HG03139 (cell line): ENCODE results near the gene HADHB.
"Not testable (repeated sequence)": the region's sequence is repeated elsewhere in the genome, so short reads cannot be mapped to it uniquely, and the experiment has no call there.

Source experiments
- ATAC-seq: cut with Tn5 transposase; IDR thresholded peaks from one replicate; pipeline ENCODE4 v1.9.1; 2021; ENCODE audit not compliant: unreplicated experiment

The HADHB gene

GRCh38 chr2:26243470-26244308 is 1.1 kb upstream of the HADHB start:
- ATAC-seq: no peak

DNA sequence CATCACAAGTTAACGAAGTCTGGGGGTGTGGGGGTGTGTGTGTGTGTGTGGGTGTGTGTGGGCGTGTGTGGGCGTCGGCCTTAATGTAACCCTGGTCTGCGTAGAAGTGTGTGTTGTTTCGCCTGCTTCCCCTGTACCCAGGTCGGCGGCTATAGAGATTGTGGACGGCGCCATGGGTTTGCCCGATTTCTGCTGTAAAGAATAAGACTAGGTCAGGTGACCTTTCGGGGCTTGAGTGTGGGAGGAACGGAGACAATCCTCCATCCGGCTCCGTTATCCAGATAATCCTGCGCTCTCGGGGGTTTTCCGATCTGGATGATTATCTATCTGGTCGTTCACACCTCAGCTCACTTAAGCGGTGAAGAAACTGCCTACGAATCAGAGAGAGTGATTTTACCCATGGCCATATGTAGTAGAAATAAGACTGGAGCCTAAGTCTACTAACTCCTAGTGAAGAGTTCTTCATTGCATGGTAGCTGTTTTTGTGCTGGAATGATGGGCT is 543 bp downstream of the HADHB start:
- peak; percentile 15 for ATAC-seq

DNA sequence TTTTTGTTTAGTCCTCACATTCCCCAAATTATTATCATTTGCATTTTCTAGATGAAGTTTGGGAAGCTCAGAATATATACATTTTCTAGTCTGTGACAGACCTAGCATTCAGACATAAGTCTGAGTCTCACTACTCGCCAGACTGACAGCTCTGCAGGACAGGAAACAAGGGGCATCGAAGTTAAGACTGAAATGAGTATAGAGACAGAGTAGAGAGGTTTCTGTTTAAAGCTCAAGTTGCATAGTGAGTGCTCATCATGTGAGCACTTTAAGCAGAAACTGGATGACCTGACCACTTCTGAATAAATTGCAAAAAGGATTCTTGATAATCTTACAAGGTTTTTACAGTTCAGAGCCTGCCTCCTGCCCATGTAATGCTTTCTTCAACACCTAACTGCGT is 1.1 kb downstream of the HADHB start:
- peak; percentile 34 for ATAC-seq

DNA sequence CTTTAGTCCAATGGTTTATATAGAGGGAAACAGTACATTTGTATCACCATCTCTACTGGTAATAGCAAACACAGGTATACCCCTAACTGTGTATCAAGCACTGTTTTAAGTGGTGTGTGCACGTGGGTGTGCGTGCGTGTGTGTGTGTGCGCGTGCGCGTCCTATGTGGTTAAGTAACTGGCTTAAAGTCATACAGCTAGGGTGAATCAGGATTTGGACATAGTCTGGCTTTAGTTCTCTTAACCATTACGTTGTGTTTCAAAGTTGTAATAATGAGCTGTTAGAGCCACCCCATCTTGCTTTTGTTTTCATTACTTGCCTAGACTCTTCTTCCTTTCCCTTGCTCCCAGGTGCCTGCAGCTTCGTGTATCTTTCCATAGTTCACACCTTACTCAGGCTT is 2.1 kb downstream of the HADHB start:
- ATAC-seq: no peak

- no peak for ATAC-seq
These were observed 4.9 kb downstream of the HADHB start for GRCh38 chr2:26249625-26250024.

GRCh38 chr2:26251893-26252292 is 7.2 kb downstream of the HADHB start:
- ATAC-seq: no peak

DNA sequence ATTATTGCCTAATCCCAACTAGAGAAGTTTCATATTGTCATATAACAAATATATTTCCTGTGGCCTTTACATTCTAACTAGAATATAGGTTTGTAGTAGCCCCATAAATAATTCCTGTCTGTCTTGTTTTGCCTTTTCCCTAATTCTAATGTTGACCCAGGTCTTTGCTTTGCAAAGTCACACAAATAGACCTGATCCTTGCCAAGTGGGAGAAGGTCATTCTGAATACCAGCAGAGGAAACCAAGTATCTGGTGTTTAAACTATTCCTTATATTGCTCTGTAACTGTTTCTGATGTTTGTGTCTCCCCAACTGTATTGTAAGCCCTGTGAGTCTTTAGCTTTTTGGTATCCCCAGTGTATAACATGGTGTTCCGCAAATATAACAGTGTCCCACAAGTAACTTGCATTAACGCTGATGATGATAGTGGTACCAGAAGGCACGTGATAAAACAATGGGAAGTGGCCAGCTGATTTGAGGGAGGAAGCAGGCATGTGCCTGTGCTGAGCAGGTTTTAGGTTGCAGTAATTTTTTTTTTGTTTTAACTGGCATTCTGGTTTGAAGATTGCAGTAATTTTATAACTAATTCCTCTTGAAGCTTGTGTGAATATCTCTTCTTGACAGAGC is 11.1 kb downstream of the HADHB start:
- ATAC-seq: no peak

- not testable (repeated sequence) for ATAC-seq
These were observed 14.1 kb downstream of the HADHB start for GRCh38 chr2:26258836-26259235.

GRCh38 chr2:26268213-26268612 is 23.5 kb downstream of the HADHB start:
- no peak for ATAC-seq

- not testable (repeated sequence) for ATAC-seq
These were observed 24.1 kb downstream of the HADHB start for GRCh38 chr2:26268670-26269385.

DNA sequence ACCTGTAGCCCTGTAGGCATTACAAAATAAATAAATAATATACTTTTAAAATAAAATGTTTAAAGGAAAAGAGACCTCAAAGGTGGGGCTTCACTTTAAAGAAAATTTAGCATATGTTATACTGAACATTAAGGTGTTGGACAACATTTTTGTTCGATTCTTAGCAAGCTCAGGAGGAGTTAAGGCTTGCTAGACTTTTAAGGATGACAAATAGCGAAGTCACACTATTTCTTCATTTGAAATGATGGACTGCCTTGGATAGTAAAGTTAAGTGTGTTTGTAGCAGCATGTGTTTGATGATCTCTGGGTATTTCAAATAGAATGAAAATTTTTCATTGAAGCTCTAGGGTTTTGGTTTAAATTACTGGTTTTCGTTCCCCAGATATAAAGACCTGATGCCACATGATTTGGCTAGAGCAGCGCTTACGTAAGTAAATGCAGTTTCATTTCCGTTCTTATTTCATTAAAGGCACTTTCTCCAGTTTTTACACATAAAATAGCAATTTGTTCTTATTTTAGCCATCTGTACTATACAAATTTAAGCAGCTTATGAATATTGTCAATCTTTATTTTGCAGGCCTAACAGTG is 24.9 kb downstream of the HADHB start:
- ATAC-seq: no peak

DNA sequence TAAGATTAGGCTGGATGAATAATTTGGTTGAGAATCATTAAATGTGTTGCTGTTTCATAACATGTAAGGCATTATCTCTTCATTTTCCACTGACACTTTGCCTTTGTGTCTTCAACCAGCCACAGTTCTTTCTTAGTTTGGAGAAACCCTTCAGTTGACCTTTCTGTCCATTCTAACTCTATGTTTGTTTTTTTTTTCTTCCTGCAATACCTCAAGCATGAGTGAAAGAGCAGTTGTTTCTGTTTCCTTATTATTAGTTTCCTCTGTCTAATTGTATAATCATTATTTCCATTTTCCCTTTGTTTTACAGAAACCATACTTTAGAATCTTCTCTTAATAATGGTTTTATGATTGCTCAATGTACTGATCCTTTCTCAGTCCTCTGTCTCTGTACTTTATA is 25.6 kb downstream of the HADHB start:
- ATAC-seq: no peak

DNA sequence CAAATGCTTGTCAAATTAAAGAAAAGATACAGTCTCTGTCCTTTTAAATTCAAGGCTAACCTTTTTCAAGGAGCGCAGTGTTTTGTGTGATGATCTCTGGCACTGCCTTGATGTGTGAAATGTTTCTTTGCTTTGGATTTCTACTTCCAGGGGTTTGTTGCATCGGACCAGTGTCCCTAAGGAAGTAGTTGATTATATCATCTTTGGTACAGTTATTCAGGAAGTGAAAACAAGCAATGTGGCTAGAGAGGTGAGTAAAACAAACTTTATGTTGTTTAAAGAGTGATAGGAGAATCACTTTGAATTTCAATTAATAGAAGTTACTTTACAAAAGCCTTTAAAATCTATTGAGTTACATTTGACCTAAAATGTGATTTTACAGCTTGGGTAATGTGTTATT is 28.8 kb downstream of the HADHB start:
- ATAC-seq: no peak

GRCh38 chr2:26274058-26274613 is 29.4 kb downstream of the HADHB start:
- no peak for ATAC-seq

- ATAC-seq: no peak
These were observed 31.9 kb downstream of the HADHB start for GRCh38 chr2:26276484-26277227.

DNA sequence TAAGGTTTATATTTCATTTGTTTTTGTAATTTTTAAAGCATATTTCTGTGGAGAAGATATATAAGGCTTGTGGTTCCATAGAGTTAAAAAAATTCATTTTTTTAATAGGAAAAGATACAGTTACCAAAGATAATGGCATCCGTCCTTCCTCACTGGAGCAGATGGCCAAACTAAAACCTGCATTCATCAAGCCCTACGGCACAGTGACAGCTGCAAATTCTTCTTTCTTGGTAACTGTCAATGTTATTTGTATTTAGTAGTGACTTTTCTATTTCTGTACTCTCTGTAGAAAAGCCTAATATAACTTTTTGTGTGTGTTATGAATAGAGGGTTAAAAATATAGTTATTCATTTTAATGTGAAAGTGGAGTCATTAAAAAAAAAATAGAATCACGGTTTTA is 35.1 kb downstream of the HADHB start:
- no peak for ATAC-seq

DNA sequence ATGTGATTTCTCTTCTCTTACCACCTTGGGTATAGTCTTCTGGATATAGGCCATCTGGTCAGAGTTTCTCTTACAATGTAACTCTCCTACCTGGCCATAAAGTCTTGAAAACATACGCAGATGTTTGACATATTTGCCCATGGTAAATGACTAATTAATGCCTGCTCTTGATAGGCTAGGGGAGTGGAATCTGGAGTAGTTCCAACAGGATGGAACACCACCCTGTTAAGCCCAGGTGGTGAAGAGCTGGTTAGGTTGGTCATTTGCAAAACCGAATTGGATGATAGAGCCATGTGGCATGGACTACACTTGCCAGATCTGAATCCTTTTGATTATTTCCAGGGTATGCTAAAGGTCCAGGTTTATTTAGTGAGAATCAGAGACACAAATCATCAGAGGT is 36.5 kb downstream of the HADHB start:
- no peak for ATAC-seq

GRCh38 chr2:26283606-26284005 is 38.9 kb downstream of the HADHB start:
- no peak for ATAC-seq

DNA sequence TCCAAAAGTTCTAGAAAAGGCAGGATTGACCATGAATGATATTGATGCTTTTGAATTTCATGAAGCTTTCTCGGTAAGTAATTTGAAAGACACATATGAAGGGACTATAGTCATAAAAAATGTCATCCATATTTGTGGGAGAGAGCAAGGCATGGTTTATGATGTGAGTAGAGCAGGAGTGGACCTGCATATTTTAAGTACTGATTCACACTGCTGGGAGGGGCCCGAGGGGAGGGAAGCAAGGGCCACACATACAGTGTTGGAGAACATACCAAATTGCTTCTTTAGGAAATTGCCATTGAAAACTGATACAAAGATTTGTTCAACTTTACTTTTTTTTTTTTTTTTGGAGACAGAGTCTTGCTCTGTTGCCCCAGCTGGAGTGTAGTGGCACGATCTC is 39.4 kb downstream of the HADHB start:
- no peak for ATAC-seq

DNA sequence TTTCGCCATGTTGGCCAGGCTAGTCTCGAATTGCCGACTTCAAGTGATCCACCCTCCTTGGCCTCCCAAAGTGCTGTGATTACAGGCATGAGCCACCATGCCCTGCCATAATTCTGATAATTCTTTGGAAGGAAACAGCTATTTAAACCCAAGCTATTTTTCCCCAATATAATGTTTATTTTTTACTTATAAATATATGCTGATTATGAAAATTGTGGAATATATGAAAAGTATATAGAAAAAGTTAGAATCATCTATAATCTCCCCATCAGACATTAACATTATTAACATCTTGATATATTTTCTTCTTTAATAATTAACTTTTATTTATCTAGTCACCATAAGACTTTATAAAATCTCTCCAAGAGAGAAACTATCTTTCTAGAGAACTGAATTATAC is 41.2 kb downstream of the HADHB start:
- ATAC-seq: no peak
